Heart right ventricle (tissue), 16 donors: ENCODE results near the gene APOA4. TPM values are rescaled to one million over a fixed set of nuclear protein-coding genes. Genes with fewer than 3 reads are reported as not detected.

Experiments used
- ATAC-seq, 8 donors: fragments of 200-7000 bp; cut with Tn5 transposase; one replicate each; pipeline ENCODE4 v1.9.1; 2020; ENCODE audit warnings: mild to moderate bottlenecking in 8 of 8, moderate library complexity in 8 of 8, moderate number of reproducible peaks in 1 of 8
- DNase-seq, 2 donors: peaks; one replicate each; pipeline ENCODE4 v3.0.0-alpha.2; 2020
- H3K27ac ChIP-seq, 10 donors: fragments of 200-600 bp; sonication (generic) in 2 of 10; one replicate each; pipeline versions ENCODE4 v1.5.0 to v1.8.0; 2020 to 2022; ENCODE audit warnings: mild to moderate bottlenecking in 3 of 10
- H3K27me3 ChIP-seq, 7 donors: fragments of 200-600 bp; one replicate each; pipeline ENCODE4 v1.8.0; 2021 to 2022; ENCODE audit warnings: mild to moderate bottlenecking in 2 of 7
- H3K36me3 ChIP-seq, 9 donors: fragments of 200-600 bp; sonication (generic) in 1 of 9; one replicate each; pipeline versions ENCODE4 v1.5.0 to v1.8.0; 2020 to 2022; ENCODE audit warnings: mild to moderate bottlenecking in 2 of 9
- H3K4me1 ChIP-seq, 9 donors: fragments of 200-600 bp; sonication (generic) in 1 of 9; one replicate each; pipeline versions ENCODE4 v1.5.0 to v1.8.0; 2020 to 2022; ENCODE audit warnings: mild to moderate bottlenecking in 4 of 9
- H3K4me3 ChIP-seq, 10 donors: fragments of 200-600 bp; sonication (generic) in 2 of 10; one replicate each; pipeline versions ENCODE4 v1.5.0 to v1.8.0; 2020 to 2022; ENCODE audit warnings: mild to moderate bottlenecking in 7 of 10, moderate library complexity in 2 of 10
- H3K9me3 ChIP-seq, 11 donors: fragments of 200-600 bp in 10 of 11; sonication (generic) in 2 of 11; one replicate each; pipeline versions ENCODE4 v1.5.0 to v1.8.0; 2013 to 2022; ENCODE audit warnings: mild to moderate bottlenecking in 2 of 11, control low read depth in 1 of 11, moderate library complexity in 1 of 11
- WGBS, 2 donors: extraction: QIAGEN DNeasy Blood & Tissue Kit; methylation state at CpG; one replicate each; pipeline ENCODE4 v1.1.7; 2013; ENCODE audit warnings: inconsistent platforms in 1 of 2; 5-methylcytosine and 5-hydroxymethylcytosine counted together
- intact Hi-C, 10 donors: fragments of 100-400 bp; cut with DNase I; formaldehyde crosslinking; loops; one replicate each; pipeline versions ENCODE4 v1.11.1 to v1.14.2; 2022
- polyA plus RNA-seq, 2 donors: library from polyadenylated mRNA; stranded (reverse); fragments of 200-250 nt; gene quantifications; one replicate each; pipeline ENCODE4 v1.2.3, GENCODE V29; 2013
- total RNA-seq, 10 donors: library from RNA; stranded (reverse); fragmentation: NEBNext Ultra II Directional in 3 of 10; extraction: Animal tissue kit (Norgen Biotek cat#: 25700) in 3 of 10; gene quantifications; one replicate each; pipeline versions ENCODE4 v1.2.1 to v1.2.4, GENCODE V29; 2021 to 2023
- TF ChIP-seq, protein P1 (sequence below), 9 donors: fragments of 200-600 bp; sonication (generic) in 2 of 9; IDR thresholded peaks; one replicate each; pipeline versions ENCODE4 v1.5.0 to v1.8.0; 2021 to 2022; ENCODE audit warnings: antibody characterized with exemption in 9 of 9, mild to moderate bottlenecking in 5 of 9, moderate library complexity in 1 of 9
- donor health status: Arrhythmogenic right ventricular cardiomyopathy.
- donor health status: ischemic (EF 13 %, LVEDD 7.1; RV severe dilation, severe dysfunction).
- donor health status: healthy with polysubstance abuse.
- donor health status: DM: no; HTN: yes; CAD: no.
- donor health status: DM: no; HTN: no; CAD: no.
- donor health status: ischemic (EF 25% LVEDD 6.9; RV normal size, moderate dysfunction).
- donor health status: ischemic (EF 25% LVEDD 5.7; RV mildly dilated, moderate dysfunction).
- donor health status: healthy.
- donor health status: DM: yes; HTN: yes; CAD: no.
- donor health status: Ischemic cardiomyopathy.
- donor health status: ischemic (EF 35%, LVEDD 5.7; RV mildly dilated, moderate dysfunction).
- donor health status: nonischemic (EF 11% LVEDD 7.7; RV severe dilation, severe dysfunction).
- donor health status: DM: yes; HTN: yes; CAD: no.
- donor health status: PGD.
- donor health status: ischemic (EF 29% LVEDD 5.4; RV normal size, mild dysfunction).
- donor health status: nonischemic (EF 23%, LVEDD 6.1; RV moderate dilation, normal function).

The APOA4 gene
- total and polyA plus RNA-seq, 12 donors: 0.26 to 0.75 (median 0.28) TPM; not detected in 9

GRCh38 chr11:116787436-116787785 lies 35.7 kb downstream of the APOA4 start:
- H3K4me1 ChIP-seq: peaks cover 7 to 35% (median 24%) of the 10 kb centered on the region in 9 donors
- intact Hi-C loops: loop anchor here in 4 of 10 donors (5.0 kb wide), 2 partner anchors 440 to 445 kb away; partner anchors contain the start of genes PCSK7 (in 1 of the 4) and RNF214 (in 1 of the 4)
- TF ChIP-seq, protein P1, sequence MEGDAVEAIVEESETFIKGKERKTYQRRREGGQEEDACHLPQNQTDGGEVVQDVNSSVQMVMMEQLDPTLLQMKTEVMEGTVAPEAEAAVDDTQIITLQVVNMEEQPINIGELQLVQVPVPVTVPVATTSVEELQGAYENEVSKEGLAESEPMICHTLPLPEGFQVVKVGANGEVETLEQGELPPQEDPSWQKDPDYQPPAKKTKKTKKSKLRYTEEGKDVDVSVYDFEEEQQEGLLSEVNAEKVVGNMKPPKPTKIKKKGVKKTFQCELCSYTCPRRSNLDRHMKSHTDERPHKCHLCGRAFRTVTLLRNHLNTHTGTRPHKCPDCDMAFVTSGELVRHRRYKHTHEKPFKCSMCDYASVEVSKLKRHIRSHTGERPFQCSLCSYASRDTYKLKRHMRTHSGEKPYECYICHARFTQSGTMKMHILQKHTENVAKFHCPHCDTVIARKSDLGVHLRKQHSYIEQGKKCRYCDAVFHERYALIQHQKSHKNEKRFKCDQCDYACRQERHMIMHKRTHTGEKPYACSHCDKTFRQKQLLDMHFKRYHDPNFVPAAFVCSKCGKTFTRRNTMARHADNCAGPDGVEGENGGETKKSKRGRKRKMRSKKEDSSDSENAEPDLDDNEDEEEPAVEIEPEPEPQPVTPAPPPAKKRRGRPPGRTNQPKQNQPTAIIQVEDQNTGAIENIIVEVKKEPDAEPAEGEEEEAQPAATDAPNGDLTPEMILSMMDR (IDR thresholded peaks at IDR 0.05): no peak
- peak overlapping the region in 9 of 10 donors; percentile 85 to 94 (median 88) for H3K27ac ChIP-seq
- H3K36me3 ChIP-seq: peaks cover 0 to 44% (median 35%) of the 10 kb centered on the region in 9 donors
- peak overlapping the region; percentile 84 to 100 (median 94) for H3K4me3 ChIP-seq
- H3K27me3 ChIP-seq: no peaks in the 10 kb centered on the region
- DNase-seq (no peak), ATAC-seq (peak in 1 of 8 donors; percentile 1)
- 1% methylated on average over 15 of the region's 15 CpGs for WGBS, 2 donors
- no peaks in the 10 kb centered on the region for H3K9me3 ChIP-seq

GRCh38 chr11:116786966-116787365 lies 36.1 kb downstream of the APOA4 start:
- H3K4me3 ChIP-seq: peak overlapping the region; percentile 84 to 100 (median 94)
- ATAC-seq: no peak
- peak overlapping the region in 3 of 10 donors; percentile 88 to 94 (median 88) for H3K27ac ChIP-seq
- intact Hi-C loops: loop anchor here in 4 of 10 donors (5.0 kb wide), 2 partner anchors 440 to 445 kb away; partner anchors contain the start of genes PCSK7 (in 1 of the 4) and RNF214 (in 1 of the 4)
- no peaks in the 10 kb centered on the region for H3K27me3 ChIP-seq
- peaks cover 0 to 48% (median 38%) of the 10 kb centered on the region in 9 donors for H3K36me3 ChIP-seq
- 66 to 69% methylated on average over 5 of the region's 5 CpGs for WGBS, 2 donors
- no peaks in the 10 kb centered on the region for H3K9me3 ChIP-seq
- peaks cover 7 to 35% (median 24%) of the 10 kb centered on the region in 9 donors for H3K4me1 ChIP-seq
- no peak for DNase-seq
- TF ChIP-seq, protein P1 (IDR thresholded peaks at IDR 0.05): no peak

DNA sequence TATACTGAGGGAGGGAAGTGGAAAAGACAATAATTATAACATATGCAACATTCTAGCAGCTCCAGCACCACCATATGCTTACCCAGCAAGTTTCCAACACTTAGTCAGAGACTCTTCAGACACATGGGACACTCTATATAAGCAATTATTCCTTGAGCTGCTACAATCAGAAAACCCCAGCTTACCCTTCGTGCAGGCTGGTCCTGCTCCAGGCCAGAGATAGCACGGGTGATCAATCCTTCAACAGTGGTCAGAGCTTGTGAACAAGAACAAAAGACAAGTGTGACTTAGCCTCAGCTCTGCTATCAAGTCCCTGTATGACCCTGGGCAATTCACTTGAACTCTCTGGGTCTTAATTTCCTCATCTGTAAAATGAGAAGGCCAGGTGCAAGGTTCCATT lies 36.8 kb downstream of the APOA4 start:
- Histone ChIP-seq H3K4me1 (peaks cover 4 to 32% (median 20%) of the 10 kb centered on the region in 9 donors), H3K36me3 (peaks cover 0 to 55% (median 39%) of the 10 kb centered on the region in 9 donors), H3K4me3 (peak overlapping the region in 3 of 10 donors; percentile 84 to 97 (median 91)), H3K27ac (no peak overlapping the region), H3K27me3 (no peaks in the 10 kb centered on the region), H3K9me3 (no peaks in the 10 kb centered on the region)
- ATAC-seq (no peak), DNase-seq (no peak)
- TF ChIP-seq, protein P1 (IDR thresholded peaks at IDR 0.05): no peak
- WGBS, 2 donors: 80 to 87% methylated on average over 2 of the region's 2 CpGs
- intact Hi-C loops: loop anchor here in 4 of 10 donors (5.0 kb wide), 2 partner anchors 441 to 446 kb away; partner anchors contain the start of genes PCSK7 (in 1 of the 4) and RNF214 (in 1 of the 4)

DNA sequence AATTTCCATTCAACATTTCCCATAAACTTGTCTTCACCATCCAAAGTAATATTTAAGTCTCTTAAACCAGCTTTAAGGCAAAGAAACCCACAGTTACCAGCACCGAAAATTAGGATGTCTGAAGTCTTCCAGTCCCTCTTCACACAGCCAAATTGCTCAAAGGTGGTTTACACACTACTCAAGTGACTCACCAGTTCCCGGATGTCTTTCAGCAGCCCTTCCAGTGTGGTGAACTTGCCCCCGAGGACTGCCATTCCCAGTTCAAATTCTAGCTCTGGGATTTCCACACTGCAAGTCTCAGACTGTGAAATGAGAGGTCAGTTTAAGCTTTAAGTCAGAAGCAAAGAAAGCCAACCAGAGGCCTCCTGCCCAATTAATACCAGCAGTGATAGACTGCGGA lies 40.4 kb downstream of the APOA4 start:
- no peak overlapping the region for H3K27ac ChIP-seq
- DNase-seq (no peak), ATAC-seq (no peak)
- 95 to 97% methylated on average over 4 of the region's 4 CpGs for WGBS, 2 donors
- H3K9me3 ChIP-seq: no peaks in the 10 kb centered on the region
- H3K4me3 ChIP-seq: no peak overlapping the region
- H3K36me3 ChIP-seq: peaks cover 0 to 91% (median 58%) of the 10 kb centered on the region in 9 donors
- TF ChIP-seq, protein P1 (IDR thresholded peaks at IDR 0.05): no peak
- H3K27me3 ChIP-seq: no peaks in the 10 kb centered on the region
- intact Hi-C loops: no loop called here
- peaks cover 4 to 19% (median 11%) of the 10 kb centered on the region in 9 donors for H3K4me1 ChIP-seq
